ENCODE results near the gene ATG13.
A peak's percentile ranks its signal among the peaks of the same experiment; 100 is the strongest.

ATG13 gene

GRCh38 chr11:46671958-46672315 lies 54.6 kb downstream of the ATG13 start:
- H3K4me3 ChIP-seq (ENCODE audit: insufficient read depth in 1 of 2, low read depth in 1 of 2, low read length in 2 of 2), result no peak overlapping the region

GRCh38 chr11:46672381-46672839 lies 55.1 kb downstream of the ATG13 start:
- no peak overlapping the region for H3K27ac ChIP-seq (ENCODE audit: low read length, poor library complexity, severe bottlenecking)
- H3K9ac ChIP-seq (ENCODE audit: low read length), result no peak overlapping the region
- no peak overlapping the region for H2BK5ac ChIP-seq (ENCODE audit: low read depth, low read length, poor library complexity, severe bottlenecking)
- peaks cover 24% of the 10 kb centered on the region for H3K4me1 ChIP-seq (ENCODE audit: control insufficient read depth, insufficient read depth, low read depth, low read length)
- H3K14ac ChIP-seq (ENCODE audit: low read length in 2 of 2), result no peak overlapping the region
- no peak overlapping the region for H4K8ac ChIP-seq (ENCODE audit: low read length)
- H2AK5ac ChIP-seq (ENCODE audit: low read length, severe bottlenecking), result no peak overlapping the region
- H3K27me3 ChIP-seq (ENCODE audit: control insufficient read depth in 1 of 2, insufficient read depth in 1 of 2, low read length in 2 of 2), result no peaks in the 10 kb centered on the region
- WGBS, result 95% methylated on average over 6 of the region's 7 CpGs
- no peaks in the 10 kb centered on the region for H3K9me3 ChIP-seq (ENCODE audit: control insufficient read depth, low read length)
- no peak overlapping the region for H3K4ac ChIP-seq (ENCODE audit: low read depth in 1 of 2, low read length in 2 of 2)
- H3K23ac ChIP-seq (ENCODE audit: low read length in 2 of 2), result no peak overlapping the region
- no peak overlapping the region for H4K91ac ChIP-seq (ENCODE audit: low read length)
- H3K4me3 ChIP-seq (ENCODE audit: insufficient read depth in 1 of 2, low read depth in 1 of 2, low read length in 2 of 2), result no peak overlapping the region
- H2BK12ac ChIP-seq (ENCODE audit: low read length in 2 of 2), result no peak overlapping the region
- H2AFZ ChIP-seq (ENCODE audit: low read depth, low read length), result no peak overlapping the region
- H2BK15ac ChIP-seq (ENCODE audit: low read depth, poor library complexity, severe bottlenecking), result no peak overlapping the region
- no peak overlapping the region for H2BK120ac ChIP-seq (ENCODE audit: low read depth, low read length)
- H3K18ac ChIP-seq (ENCODE audit: low read depth in 1 of 2, low read length in 2 of 2), result no peak overlapping the region
- H3K36me3 ChIP-seq (ENCODE audit: control insufficient read depth in 1 of 2, insufficient read depth in 2 of 2, low read depth in 1 of 2, low read length in 2 of 2), result peaks cover 69 to 79% of the 10 kb centered on the region in 2 experiments
- H3K4me2 ChIP-seq (ENCODE audit: low read length, poor library complexity, severe bottlenecking), result no peak overlapping the region
- H3K79me1 ChIP-seq (replicated peaks; ENCODE audit: low read length, poor library complexity, severe bottlenecking), result peaks cover 4% of the 10 kb centered on the region
- no peak for DNase-seq

More at GRCh38 chr11:46671958-46672315, 54.6 kb downstream of the ATG13 start:
- Histone ChIP-seq H2BK15ac (ENCODE audit: low read depth, poor library complexity, severe bottlenecking) (no peak overlapping the region), H2AFZ (ENCODE audit: low read depth, low read length) (no peak overlapping the region), H3K27ac (ENCODE audit: low read length, poor library complexity, severe bottlenecking) (no peak overlapping the region), H3K79me1 (replicated peaks; ENCODE audit: low read length, poor library complexity, severe bottlenecking) (peaks cover 1% of the 10 kb centered on the region), H3K36me3 (ENCODE audit: control insufficient read depth in 1 of 2, insufficient read depth in 2 of 2, low read depth in 1 of 2, low read length in 2 of 2) (peaks cover 70 to 79% of the 10 kb centered on the region in 2 experiments), H3K27me3 (ENCODE audit: control insufficient read depth in 1 of 2, insufficient read depth in 1 of 2, low read length in 2 of 2) (no peaks in the 10 kb centered on the region), H4K91ac (ENCODE audit: low read length) (no peak overlapping the region), H3K9ac (ENCODE audit: low read length) (no peak overlapping the region), H3K4me2 (ENCODE audit: low read length, poor library complexity, severe bottlenecking) (no peak overlapping the region), H3K23ac (ENCODE audit: low read length in 2 of 2) (no peak overlapping the region), H3K14ac (ENCODE audit: low read length in 2 of 2) (no peak overlapping the region), H2AK5ac (ENCODE audit: low read length, severe bottlenecking) (no peak overlapping the region), H2BK5ac (ENCODE audit: low read depth, low read length, poor library complexity, severe bottlenecking) (no peak overlapping the region), H3K4ac (ENCODE audit: low read depth in 1 of 2, low read length in 2 of 2) (no peak overlapping the region), H3K18ac (ENCODE audit: low read depth in 1 of 2, low read length in 2 of 2) (no peak overlapping the region), H2BK120ac (ENCODE audit: low read depth, low read length) (no peak overlapping the region), H3K4me1 (ENCODE audit: control insufficient read depth, insufficient read depth, low read depth, low read length) (peaks cover 24% of the 10 kb centered on the region), H2BK12ac (ENCODE audit: low read length in 2 of 2) (no peak overlapping the region), H4K8ac (ENCODE audit: low read length) (no peak overlapping the region), H3K9me3 (ENCODE audit: control insufficient read depth, low read length) (no peaks in the 10 kb centered on the region)
- WGBS, result 96% methylated on average over 10 of the region's 10 CpGs
- no peak for DNase-seq

DNA sequence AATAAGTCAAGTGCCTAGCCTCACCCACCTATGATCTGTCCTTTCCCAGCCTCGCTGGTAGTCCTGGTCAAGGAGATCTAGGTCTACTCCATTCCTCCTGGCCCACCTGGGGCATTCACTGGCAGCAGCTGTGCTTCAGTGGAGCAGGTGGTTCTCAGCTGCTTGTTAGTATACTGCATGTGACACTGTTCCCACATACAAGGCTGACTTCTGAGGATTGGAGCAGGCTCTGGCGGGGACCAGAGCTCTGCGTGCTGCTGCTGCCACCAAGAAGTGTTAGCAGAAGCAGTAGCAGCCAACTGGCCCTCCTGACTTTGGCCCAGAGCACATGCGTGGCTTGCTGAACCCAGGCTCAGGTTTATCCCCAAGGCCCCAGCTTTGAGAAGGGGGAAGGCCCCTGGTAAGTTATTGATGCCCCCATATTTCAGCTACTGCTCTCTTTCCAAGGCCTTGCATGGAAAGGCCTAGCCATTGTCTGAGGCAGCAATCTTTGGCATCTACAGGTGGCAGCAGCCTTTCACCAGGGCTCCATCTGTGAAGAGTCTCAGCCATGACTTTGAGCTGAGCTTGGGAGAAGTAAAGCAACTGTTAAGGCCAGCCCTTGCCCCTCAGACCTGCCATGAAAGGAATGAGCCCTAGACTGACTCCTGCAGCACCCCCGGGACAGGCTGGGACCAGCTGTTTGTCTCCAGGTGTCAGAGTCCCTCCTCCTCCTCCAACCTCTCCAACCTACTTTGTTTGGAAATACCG lies 56.5 kb downstream of the ATG13 start:
- Histone ChIP-seq H3K4me2 (ENCODE audit: low read length, poor library complexity, severe bottlenecking) (no peak overlapping the region), H2BK15ac (ENCODE audit: low read depth, poor library complexity, severe bottlenecking) (no peak overlapping the region), H3K9me3 (ENCODE audit: control insufficient read depth, low read length) (no peaks in the 10 kb centered on the region), H3K27me3 (ENCODE audit: control insufficient read depth in 1 of 2, insufficient read depth in 1 of 2, low read length in 2 of 2) (no peaks in the 10 kb centered on the region), H2AK5ac (ENCODE audit: low read length, severe bottlenecking) (no peak overlapping the region), H2AFZ (ENCODE audit: low read depth, low read length) (no peak overlapping the region), H4K8ac (ENCODE audit: low read length) (no peak overlapping the region), H3K79me1 (replicated peaks; ENCODE audit: low read length, poor library complexity, severe bottlenecking) (peaks cover 4% of the 10 kb centered on the region), H3K36me3 (ENCODE audit: control insufficient read depth in 1 of 2, insufficient read depth in 2 of 2, low read depth in 1 of 2, low read length in 2 of 2) (peaks cover 67 to 77% of the 10 kb centered on the region in 2 experiments), H3K14ac (ENCODE audit: low read length in 2 of 2) (no peak overlapping the region), H3K4me1 (ENCODE audit: control insufficient read depth, insufficient read depth, low read depth, low read length) (peaks cover 32% of the 10 kb centered on the region), H3K4ac (ENCODE audit: low read depth in 1 of 2, low read length in 2 of 2) (no peak overlapping the region), H3K18ac (ENCODE audit: low read depth in 1 of 2, low read length in 2 of 2) (no peak overlapping the region), H3K4me3 (ENCODE audit: insufficient read depth in 1 of 2, low read depth in 1 of 2, low read length in 2 of 2) (no peak overlapping the region), H2BK5ac (ENCODE audit: low read depth, low read length, poor library complexity, severe bottlenecking) (no peak overlapping the region), H2BK120ac (ENCODE audit: low read depth, low read length) (no peak overlapping the region), H3K27ac (ENCODE audit: low read length, poor library complexity, severe bottlenecking) (no peak overlapping the region), H3K9ac (ENCODE audit: low read length) (no peak overlapping the region), H3K23ac (ENCODE audit: low read length in 2 of 2) (no peak overlapping the region), H2BK12ac (ENCODE audit: low read length in 2 of 2) (no peak overlapping the region), H4K91ac (ENCODE audit: low read length) (no peak overlapping the region)
- WGBS, result 93% methylated on average over 5 of the region's 6 CpGs
- no peak for DNase-seq

- Histone ChIP-seq H2AK5ac (ENCODE audit: low read length, severe bottlenecking) (peak overlapping the region; percentile 56), H3K36me3 (ENCODE audit: control insufficient read depth in 1 of 2, insufficient read depth in 2 of 2, low read depth in 1 of 2, low read length in 2 of 2) (peaks cover 71 to 77% of the 10 kb centered on the region in 2 experiments), H3K27ac (ENCODE audit: low read length, poor library complexity, severe bottlenecking) (peak overlapping the region; percentile 63), H3K4ac (ENCODE audit: low read depth in 1 of 2, low read length in 2 of 2) (peak overlapping the region in 1 of 2 experiments; percentile 13), H2BK5ac (ENCODE audit: low read depth, low read length, poor library complexity, severe bottlenecking) (no peak overlapping the region), H2BK15ac (ENCODE audit: low read depth, poor library complexity, severe bottlenecking) (no peak overlapping the region), H2BK120ac (ENCODE audit: low read depth, low read length) (no peak overlapping the region), H3K79me1 (replicated peaks; ENCODE audit: low read length, poor library complexity, severe bottlenecking) (peaks cover 8% of the 10 kb centered on the region), H3K4me3 (ENCODE audit: insufficient read depth in 1 of 2, low read depth in 1 of 2, low read length in 2 of 2) (no peak overlapping the region), H3K9me3 (ENCODE audit: control insufficient read depth, low read length) (no peaks in the 10 kb centered on the region), H3K27me3 (ENCODE audit: control insufficient read depth in 1 of 2, insufficient read depth in 1 of 2, low read length in 2 of 2) (no peaks in the 10 kb centered on the region), H3K23ac (ENCODE audit: low read length in 2 of 2) (no peak overlapping the region), H2BK12ac (ENCODE audit: low read length in 2 of 2) (no peak overlapping the region), H3K4me2 (ENCODE audit: low read length, poor library complexity, severe bottlenecking) (no peak overlapping the region), H3K4me1 (ENCODE audit: control insufficient read depth, insufficient read depth, low read depth, low read length) (peaks cover 32% of the 10 kb centered on the region), H3K9ac (ENCODE audit: low read length) (peak overlapping the region; percentile 80), H4K91ac (ENCODE audit: low read length) (no peak overlapping the region), H2AFZ (ENCODE audit: low read depth, low read length) (no peak overlapping the region), H3K14ac (ENCODE audit: low read length in 2 of 2) (no peak overlapping the region), H4K8ac (ENCODE audit: low read length) (peak overlapping the region; percentile 47), H3K18ac (ENCODE audit: low read depth in 1 of 2, low read length in 2 of 2) (peak overlapping the region in 1 of 2 experiments; percentile 58)
- 25% methylated on average over 8 of the region's 12 CpGs for WGBS
- DNase-seq, result no peak
Observed at GRCh38 chr11:46674463-46675287, 57.3 kb downstream of the ATG13 start.
